ENCODE measurements around the gene TMEM273.
"Not testable (repeated sequence)": the region's sequence is repeated elsewhere in the genome, so short reads cannot be mapped to it uniquely, and the experiment has no call there.

The TMEM273 gene

GRCh38 chr10:49205206-49205605 is 17.0 kb upstream of the TMEM273 start:
- no peak for DNase-seq (ENCODE audit: low read depth, low spot score)

GRCh38 chr10:49204119-49204518 is 15.9 kb upstream of the TMEM273 start:
- no peak for DNase-seq (ENCODE audit: low read depth, low spot score)

GRCh38 chr10:49202266-49202665 is 14.1 kb upstream of the TMEM273 start:
- DNase-seq (ENCODE audit: low read depth, low spot score): no peak

- no peak for DNase-seq (ENCODE audit: low read depth, low spot score)
Observed at GRCh38 chr10:49200854-49201253, 12.7 kb upstream of the TMEM273 start.

GRCh38 chr10:49197171-49197570 is 9.0 kb upstream of the TMEM273 start:
- no peak for DNase-seq (ENCODE audit: low read depth, low spot score)

GRCh38 chr10:49195864-49196263 is 7.7 kb upstream of the TMEM273 start:
- DNase-seq (ENCODE audit: low read depth, low spot score): not testable (repeated sequence)

GRCh38 chr10:49194212-49194920 is 6.2 kb upstream of the TMEM273 start:
- no peak for DNase-seq (ENCODE audit: low read depth, low spot score)

GRCh38 chr10:49191349-49191748 is 3.2 kb upstream of the TMEM273 start:
- no peak for DNase-seq (ENCODE audit: low read depth, low spot score)

- DNase-seq (ENCODE audit: low read depth, low spot score): no peak
Observed at GRCh38 chr10:49189422-49189821, 1.2 kb upstream of the TMEM273 start.

- no peak for DNase-seq (ENCODE audit: low read depth, low spot score)
Observed at GRCh38 chr10:49187044-49187484, 1.1 kb downstream of the TMEM273 start.

GRCh38 chr10:49186613-49187012 is 1.6 kb downstream of the TMEM273 start:
- DNase-seq (ENCODE audit: low read depth, low spot score): no peak

- no peak for DNase-seq (ENCODE audit: low read depth, low spot score)
Observed at GRCh38 chr10:49185213-49185612, 3.0 kb downstream of the TMEM273 start.

GRCh38 chr10:49184642-49185111 is 3.5 kb downstream of the TMEM273 start:
- DNase-seq (ENCODE audit: low read depth, low spot score): no peak

- no peak for DNase-seq (ENCODE audit: low read depth, low spot score)
Observed at GRCh38 chr10:49183596-49184542, 4.3 kb downstream of the TMEM273 start.

GRCh38 chr10:49182776-49183175 is 5.4 kb downstream of the TMEM273 start:
- no peak for DNase-seq (ENCODE audit: low read depth, low spot score)

GRCh38 chr10:49180444-49180860 is 7.7 kb downstream of the TMEM273 start:
- no peak for DNase-seq (ENCODE audit: low read depth, low spot score)

- DNase-seq (ENCODE audit: low read depth, low spot score): no peak
Observed at GRCh38 chr10:49179699-49180443, 8.3 kb downstream of the TMEM273 start.

GRCh38 chr10:49178489-49179471 is 9.4 kb downstream of the TMEM273 start:
- no peak for DNase-seq (ENCODE audit: low read depth, low spot score)

- no peak for DNase-seq (ENCODE audit: low read depth, low spot score)
Observed at GRCh38 chr10:49177391-49178355, 10.5 kb downstream of the TMEM273 start.

Data from brain pericyte (primary cell).